HepG2 (cell line): ENCODE results near the gene KLF17.

Experiments used
- USF2 ChIP-seq, 2 experiments: sonication (generic) in 1 of 2; formaldehyde crosslinking in 1 of 2; IDR thresholded peaks; 2 replicates each; pipeline versions ENCODE4 v1.5.1 to v1.6.1; 2011 to 2020; ENCODE audit warnings: borderline replicate concordance in 1 of 2, low read depth in 1 of 2, low read length in 1 of 2, mild to moderate bottlenecking in 1 of 2, missing genetic modification reagents in 1 of 2, moderate library complexity in 1 of 2
- YY1 ChIP-seq: IDR thresholded peaks from 2 replicates; pipeline ENCODE4 v1.6.1; 2011; ENCODE audit warnings: low read length, low read depth, moderate library complexity, mild to moderate bottlenecking; ENCODE audit not compliant: insufficient read depth, insufficient replicate concordance

- TF ChIP-seq USF2 (IDR thresholded peaks at IDR 0.05; ENCODE audit: low read depth, low read length) (no peak), USF2 (CRISPR knock-in tag; IDR thresholded peaks at IDR 0.05; ENCODE audit: borderline replicate concordance) (no peak), YY1 (no peak)
Measured at GRCh38 chr1:44084998-44085675, 33.5 kb upstream of the KLF17 start.
